Glutamatergic neuron (in vitro differentiated cells): ENCODE measurements around the gene ABLIM3. TPM values are rescaled to one million over a fixed set of nuclear protein-coding genes. Genes with fewer than 3 reads are reported as not detected.

Experiments
- DNase-seq: peaks from one replicate; pipeline ENCODE4 v3.0.0; 2022
- H3K27ac Mint-ChIP-seq: one replicate; pipeline ENCODE4 v1.8.0; 2020; ENCODE audit warnings: mild to moderate bottlenecking, mixed read lengths, inconsistent platforms; ENCODE audit not compliant: unreplicated experiment
- H3K27me3 Mint-ChIP-seq: one replicate; pipeline ENCODE4 v1.8.0; 2020; ENCODE audit warnings: mild to moderate bottlenecking, moderate library complexity, mixed read lengths, inconsistent platforms; ENCODE audit not compliant: unreplicated experiment
- H3K36me3 Mint-ChIP-seq: one replicate; pipeline ENCODE4 v1.8.0; 2020; ENCODE audit warnings: mild to moderate bottlenecking, mixed read lengths, inconsistent platforms; ENCODE audit not compliant: unreplicated experiment
- H3K4me1 Mint-ChIP-seq: one replicate; pipeline ENCODE4 v1.8.0; 2020; ENCODE audit warnings: mild to moderate bottlenecking, low read depth, mixed read lengths, inconsistent platforms; ENCODE audit not compliant: unreplicated experiment
- H3K4me3 Mint-ChIP-seq: one replicate; pipeline ENCODE4 v1.8.0; 2020; ENCODE audit warnings: mild to moderate bottlenecking, mixed read lengths, inconsistent platforms; ENCODE audit not compliant: unreplicated experiment
- H3K9me3 Mint-ChIP-seq: one replicate; pipeline ENCODE4 v1.8.0; 2020; ENCODE audit warnings: mild to moderate bottlenecking, moderate library complexity, mixed read lengths, inconsistent platforms; ENCODE audit not compliant: unreplicated experiment
- total RNA-seq: library from RNA; stranded (reverse); fragmentation: NEBNext Ultra II Directional; extraction: Animal tissue kit (Norgen Biotek cat#: 25700); gene quantifications from one replicate; pipeline ENCODE4 v1.2.1, GENCODE V29; 2021; ENCODE audit not compliant: unreplicated experiment
- TF ChIP-seq, protein P1 (sequence below): fragments of 200-600 bp; sonication (generic); IDR thresholded peaks from one replicate; pipeline ENCODE4 v1.5.0; 2021; ENCODE audit not compliant: partially characterized antibody, unreplicated experiment

ABLIM3 gene
- total RNA-seq, 1 donor from 2014 or later: 19.0 TPM

DNA sequence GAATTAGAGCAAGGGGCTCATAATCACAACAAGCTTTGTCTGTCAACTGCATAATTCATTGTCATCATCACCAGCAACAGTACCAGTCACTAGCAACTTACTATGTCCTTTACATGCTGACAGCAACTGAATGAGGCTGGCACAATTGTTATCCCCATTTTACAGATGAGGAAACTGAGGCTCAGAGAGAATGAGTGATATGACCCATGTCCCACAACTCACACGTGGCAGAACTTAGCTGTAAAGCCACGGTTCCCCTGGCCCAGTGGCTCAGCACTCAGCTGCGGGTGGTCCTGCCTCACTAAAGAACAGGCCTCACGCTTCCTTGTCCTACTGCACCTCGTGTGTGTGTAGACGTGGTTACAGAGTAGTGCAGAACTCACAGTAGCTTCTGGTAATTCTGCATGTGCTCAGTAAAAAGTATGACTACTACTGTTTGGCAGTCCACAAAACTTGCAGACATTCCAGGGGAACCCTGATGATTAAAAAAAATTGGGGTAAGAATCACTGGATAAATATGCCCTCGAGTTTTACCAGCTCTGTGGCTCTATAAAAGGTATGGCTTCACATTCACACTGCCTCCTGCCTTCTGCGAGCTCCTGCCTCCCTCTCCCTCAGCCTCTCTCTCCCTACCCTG lies 160.6 kb downstream of the ABLIM3 start:
- Mint-ChIP-seq H3K9me3 (peaks cover 2% of the 10 kb centered on the region), H3K36me3 (no peaks in the 10 kb centered on the region), H3K27ac (no peak overlapping the region), H3K4me3 (no peak overlapping the region), H3K4me1 (peaks cover 8% of the 10 kb centered on the region), H3K27me3 (peaks cover 1% of the 10 kb centered on the region)
- TF ChIP-seq, protein P1, sequence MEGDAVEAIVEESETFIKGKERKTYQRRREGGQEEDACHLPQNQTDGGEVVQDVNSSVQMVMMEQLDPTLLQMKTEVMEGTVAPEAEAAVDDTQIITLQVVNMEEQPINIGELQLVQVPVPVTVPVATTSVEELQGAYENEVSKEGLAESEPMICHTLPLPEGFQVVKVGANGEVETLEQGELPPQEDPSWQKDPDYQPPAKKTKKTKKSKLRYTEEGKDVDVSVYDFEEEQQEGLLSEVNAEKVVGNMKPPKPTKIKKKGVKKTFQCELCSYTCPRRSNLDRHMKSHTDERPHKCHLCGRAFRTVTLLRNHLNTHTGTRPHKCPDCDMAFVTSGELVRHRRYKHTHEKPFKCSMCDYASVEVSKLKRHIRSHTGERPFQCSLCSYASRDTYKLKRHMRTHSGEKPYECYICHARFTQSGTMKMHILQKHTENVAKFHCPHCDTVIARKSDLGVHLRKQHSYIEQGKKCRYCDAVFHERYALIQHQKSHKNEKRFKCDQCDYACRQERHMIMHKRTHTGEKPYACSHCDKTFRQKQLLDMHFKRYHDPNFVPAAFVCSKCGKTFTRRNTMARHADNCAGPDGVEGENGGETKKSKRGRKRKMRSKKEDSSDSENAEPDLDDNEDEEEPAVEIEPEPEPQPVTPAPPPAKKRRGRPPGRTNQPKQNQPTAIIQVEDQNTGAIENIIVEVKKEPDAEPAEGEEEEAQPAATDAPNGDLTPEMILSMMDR: no peak
- no peak for DNase-seq

DNA sequence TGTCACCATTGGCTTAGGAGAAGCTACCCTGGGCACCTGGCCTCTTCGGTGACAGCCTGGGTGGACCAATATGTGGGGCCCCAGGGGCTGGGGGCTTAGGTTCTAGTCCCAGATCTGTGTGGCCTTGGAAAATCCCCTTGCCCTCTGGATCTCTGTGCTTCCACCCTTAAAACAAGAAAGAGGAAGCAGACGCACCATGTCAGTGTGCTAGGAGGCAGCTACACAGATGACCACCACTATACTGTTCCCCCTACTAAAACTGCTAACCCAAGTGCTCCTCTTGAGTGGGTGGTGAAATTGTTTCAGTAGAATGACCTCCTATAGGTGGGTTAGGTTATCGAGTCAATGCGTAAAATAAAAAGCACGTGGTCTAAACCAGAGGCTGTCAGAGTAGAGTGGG lies 161.3 kb downstream of the ABLIM3 start:
- Mint-ChIP-seq H3K4me3 (no peak overlapping the region), H3K4me1 (peaks cover 6% of the 10 kb centered on the region), H3K9me3 (peaks cover 2% of the 10 kb centered on the region), H3K27ac (no peak overlapping the region), H3K36me3 (no peaks in the 10 kb centered on the region), H3K27me3 (peaks cover 1% of the 10 kb centered on the region)
- TF ChIP-seq, protein P1: no peak
- no peak for DNase-seq

DNA sequence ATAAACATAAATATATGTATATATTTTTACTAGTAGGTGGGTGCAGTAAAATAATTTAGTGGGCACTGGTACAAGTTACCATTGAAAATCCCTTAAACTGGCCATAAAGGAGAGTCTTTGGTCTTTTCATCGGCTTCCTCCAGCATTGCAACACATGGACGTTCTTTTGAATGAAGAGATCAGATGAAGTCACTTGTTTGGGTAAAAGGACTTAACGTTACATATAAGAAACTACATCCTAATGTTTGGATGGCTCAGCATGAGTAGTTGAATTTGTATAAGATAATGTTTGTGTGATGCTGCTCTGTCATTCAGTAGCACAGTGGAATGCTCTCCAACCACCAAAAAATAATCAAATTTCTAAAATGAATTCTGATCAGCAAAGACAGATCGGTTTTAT lies 161.9 kb downstream of the ABLIM3 start:
- no peaks in the 10 kb centered on the region for H3K36me3 Mint-ChIP-seq
- peaks cover 6% of the 10 kb centered on the region for H3K4me1 Mint-ChIP-seq
- peaks cover 3% of the 10 kb centered on the region for H3K27me3 Mint-ChIP-seq
- H3K4me3 Mint-ChIP-seq: no peak overlapping the region
- no peak overlapping the region for H3K27ac Mint-ChIP-seq
- no peak for DNase-seq
- TF ChIP-seq, protein P1: no peak
- H3K9me3 Mint-ChIP-seq: peaks cover 2% of the 10 kb centered on the region

DNA sequence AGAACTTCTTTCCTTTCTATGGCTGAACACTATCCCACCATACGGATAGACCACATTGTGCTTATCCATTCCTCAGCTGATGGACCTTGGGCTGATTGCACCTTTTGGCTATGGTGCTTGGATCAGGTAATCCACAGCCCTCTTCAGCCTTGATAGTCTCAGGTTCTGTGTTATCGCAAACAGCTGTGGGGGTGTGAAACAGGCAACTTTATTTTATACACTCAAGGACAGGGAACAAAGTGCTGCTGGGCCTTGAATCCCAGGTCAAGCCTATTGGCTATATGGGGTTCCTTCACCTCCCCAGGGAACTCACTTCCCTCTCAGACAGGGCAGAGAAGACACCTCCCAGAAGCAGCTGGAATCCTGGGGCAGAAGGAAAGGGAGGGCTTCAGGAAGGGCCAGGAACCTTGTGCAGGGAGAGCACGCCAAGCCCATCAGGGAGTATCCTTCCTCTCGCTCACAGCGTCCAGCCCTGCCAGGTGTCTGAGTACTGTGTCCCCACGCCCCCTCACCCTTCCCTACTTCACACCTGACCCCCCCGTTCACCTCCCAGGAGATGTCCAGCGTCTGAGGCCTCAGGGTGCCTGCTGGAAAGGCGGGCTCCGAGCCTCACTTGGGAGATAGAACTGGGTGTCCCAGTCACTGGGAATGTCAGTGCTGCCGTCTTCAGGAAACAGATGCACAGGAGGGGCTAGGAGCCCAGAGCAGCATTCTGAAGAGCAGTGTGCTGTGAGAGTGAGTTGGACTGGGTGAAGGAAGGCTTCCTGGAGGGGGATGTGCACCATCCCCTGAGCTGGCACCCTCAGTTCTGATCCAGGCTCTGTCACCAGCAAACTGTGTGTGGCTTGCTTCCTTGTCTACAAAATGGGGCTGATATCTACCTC lies 163.1 kb downstream of the ABLIM3 start:
- H3K27me3 Mint-ChIP-seq: peaks cover 3% of the 10 kb centered on the region
- TF ChIP-seq, protein P1: no peak
- peaks cover 2% of the 10 kb centered on the region for H3K9me3 Mint-ChIP-seq
- no peaks in the 10 kb centered on the region for H3K36me3 Mint-ChIP-seq
- H3K4me3 Mint-ChIP-seq: no peak overlapping the region
- H3K27ac Mint-ChIP-seq: no peak overlapping the region
- DNase-seq: no peak
- H3K4me1 Mint-ChIP-seq: peaks cover 6% of the 10 kb centered on the region

DNA sequence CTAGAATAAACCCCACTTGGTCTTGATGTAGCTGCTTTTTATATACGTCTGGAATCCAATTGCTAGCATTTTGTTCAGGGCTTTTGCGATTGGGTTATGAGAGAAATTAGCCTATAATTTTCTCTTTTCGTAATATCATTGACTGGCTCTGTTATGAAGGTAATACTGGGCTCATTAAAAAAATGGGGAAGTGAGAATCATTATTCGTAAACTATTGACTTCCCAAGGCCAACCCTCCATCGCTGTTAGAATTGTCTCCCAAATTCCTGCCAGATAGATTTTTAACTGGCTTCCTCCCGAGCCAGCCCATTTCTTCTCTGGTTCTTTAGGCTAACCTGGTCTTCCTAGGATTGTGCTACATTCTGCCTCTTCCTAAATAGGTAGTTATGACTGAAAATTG lies 168.1 kb downstream of the ABLIM3 start:
- H3K4me3 Mint-ChIP-seq: no peak overlapping the region
- H3K27ac Mint-ChIP-seq: no peak overlapping the region
- no peaks in the 10 kb centered on the region for H3K9me3 Mint-ChIP-seq
- peaks cover 2% of the 10 kb centered on the region for H3K27me3 Mint-ChIP-seq
- TF ChIP-seq, protein P1: no peak
- H3K36me3 Mint-ChIP-seq: no peaks in the 10 kb centered on the region
- peaks cover 8% of the 10 kb centered on the region for H3K4me1 Mint-ChIP-seq
- DNase-seq: no peak
